ENCODE measurements around the gene TRAK2.

GRCh38 chr2:201350879-201351278 is 100.4 kb downstream of the TRAK2 start:
- no peak for TF ChIP-seq CTCF (IDR thresholded peaks at IDR 0.05)
- no peak for TF ChIP-seq ZFX (IDR thresholded peaks at IDR 0.05; ENCODE audit: borderline replicate concordance)

All from 22Rv1 (cell line).